SU-DHL-6 (cell line): Measurements from ENCODE around the gene DLX6.

Experiments
- H2AFZ ChIP-seq: fragments of 200-600 bp; sonication (generic); 2 replicates; pipeline ENCODE4 v1.6.1; 2014; ENCODE audit warnings: low read depth, mild to moderate bottlenecking, moderate library complexity, mixed read lengths, antibody characterized with exemption, low read length; ENCODE audit not compliant: severe bottlenecking
- H3F3A ChIP-seq: fragments of 200-600 bp; shearing (Covaris generic); 2 replicates; pipeline ENCODE4 v1.6.0; 2016; ENCODE audit warnings: antibody characterized with exemption, mild to moderate bottlenecking; ENCODE audit not compliant: insufficient read depth
- H3K27ac ChIP-seq: fragments of 200-600 bp; sonication (generic); 2 replicates; pipeline ENCODE4 v1.5.1; 2016; ENCODE audit warnings: low read depth, mild to moderate bottlenecking, low read length, moderate library complexity, mixed read lengths
- H3K27me3 ChIP-seq: fragments of 200-600 bp; sonication (generic), shearing (Covaris generic); 2 replicates; pipeline ENCODE4 v1.6.0; 2014; ENCODE audit warnings: mild to moderate bottlenecking, low read length
- H3K36me3 ChIP-seq: fragments of 200-600 bp; sonication (generic); 2 replicates; pipeline ENCODE4 v1.6.1; 2014; ENCODE audit warnings: mild to moderate bottlenecking, low read length, mixed read lengths
- H3K4me2 ChIP-seq: fragments of 300-600, 200-600 bp; shearing (Covaris generic), sonication (generic); 2 replicates; pipeline ENCODE4 v1.6.0; 2014; ENCODE audit warnings: low read length, low read depth, mild to moderate bottlenecking; ENCODE audit not compliant: poor library complexity, severe bottlenecking
- H3K4me3 ChIP-seq: fragments of 200-600 bp; sonication (generic); 2 replicates; pipeline ENCODE4 v1.5.1; 2014; ENCODE audit warnings: antibody characterized with exemption, low read length, mild to moderate bottlenecking, mixed read lengths; ENCODE audit not compliant: insufficient read depth, poor library complexity, severe bottlenecking
- H3K79me2 ChIP-seq: fragments of 200-600 bp; sonication (generic); 2 replicates; pipeline ENCODE4 v1.6.1; 2014; ENCODE audit warnings: mild to moderate bottlenecking, low read length, moderate library complexity; ENCODE audit not compliant: insufficient read depth
- H3K9ac ChIP-seq: fragments of 200-600 bp; sonication (generic); 2 replicates; pipeline ENCODE4 v1.7.0; 2014; ENCODE audit warnings: mild to moderate bottlenecking, low read length
- H3K9me2 ChIP-seq: fragments of 200-600 bp; sonication (generic); replicated peaks from 2 replicates; pipeline ENCODE4 v1.6.1; 2014; ENCODE audit warnings: low read length; ENCODE audit not compliant: insufficient read depth
- H3K9me3 ChIP-seq: fragments of 200-600 bp; sonication (generic); 2 replicates; pipeline ENCODE4 v1.6.1; 2014; ENCODE audit warnings: low read length, mixed read lengths; ENCODE audit not compliant: insufficient read depth
- H4K20me1 ChIP-seq: fragments of 200-600 bp; sonication (generic); 2 replicates; pipeline ENCODE4 v1.6.1; 2014; ENCODE audit warnings: low read depth, mild to moderate bottlenecking, antibody characterized with exemption, low read length, moderate library complexity, mixed read lengths
- EZH2phosphoT487 ChIP-seq: fragments of 200-600 bp; sonication (generic), shearing (Covaris generic); conservative IDR thresholded peaks from 2 replicates; pipeline ENCODE4 v1.6.1; 2018; ENCODE audit warnings: mild to moderate bottlenecking, antibody characterized with exemption, low read length, moderate library complexity, mixed read lengths
- TF ChIP-seq, protein P1 (sequence below): fragments of 200-600 bp; sonication (generic); IDR thresholded peaks from one replicate; pipeline ENCODE4 v1.5.1; 2017; ENCODE audit warnings: antibody characterized with exemption, mild to moderate bottlenecking, low read length, moderate library complexity; ENCODE audit not compliant: insufficient read depth, poor library complexity, severe bottlenecking

DLX6 gene

DNA sequence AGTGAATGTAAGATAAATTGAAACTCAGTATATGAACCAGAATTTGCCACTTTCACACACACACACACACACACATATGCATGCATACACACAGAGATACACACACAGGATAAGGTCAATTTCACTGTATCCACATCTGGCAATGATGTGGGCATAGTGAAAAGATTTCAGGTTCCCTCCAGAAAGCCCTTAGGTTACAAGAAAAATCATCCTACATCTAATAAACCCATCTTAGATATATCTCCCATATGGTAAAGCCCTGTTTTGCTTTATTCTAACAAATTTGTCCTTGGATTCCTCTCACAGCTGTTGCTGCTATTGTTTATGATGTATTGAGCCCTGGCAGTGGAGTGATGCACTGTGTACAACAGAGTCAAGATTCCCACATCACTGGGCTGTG is 27.9 kb upstream of the DLX6 start:
- Histone ChIP-seq H3F3A (no peaks in the 10 kb centered on the region), H3K9me3 (no peaks in the 10 kb centered on the region), H3K9me2 (no peaks in the 10 kb centered on the region), H3K4me2 (no peak overlapping the region), H3K27ac (no peak overlapping the region), H2AFZ (no peak overlapping the region), H3K27me3 (no peaks in the 10 kb centered on the region), H3K79me2 (no peaks in the 10 kb centered on the region), H3K4me3 (no peak overlapping the region), H4K20me1 (no peaks in the 10 kb centered on the region), H3K9ac (no peak overlapping the region), H3K36me3 (no peaks in the 10 kb centered on the region)
- no peak for TF ChIP-seq EZH2phosphoT487
- TF ChIP-seq, protein P1, sequence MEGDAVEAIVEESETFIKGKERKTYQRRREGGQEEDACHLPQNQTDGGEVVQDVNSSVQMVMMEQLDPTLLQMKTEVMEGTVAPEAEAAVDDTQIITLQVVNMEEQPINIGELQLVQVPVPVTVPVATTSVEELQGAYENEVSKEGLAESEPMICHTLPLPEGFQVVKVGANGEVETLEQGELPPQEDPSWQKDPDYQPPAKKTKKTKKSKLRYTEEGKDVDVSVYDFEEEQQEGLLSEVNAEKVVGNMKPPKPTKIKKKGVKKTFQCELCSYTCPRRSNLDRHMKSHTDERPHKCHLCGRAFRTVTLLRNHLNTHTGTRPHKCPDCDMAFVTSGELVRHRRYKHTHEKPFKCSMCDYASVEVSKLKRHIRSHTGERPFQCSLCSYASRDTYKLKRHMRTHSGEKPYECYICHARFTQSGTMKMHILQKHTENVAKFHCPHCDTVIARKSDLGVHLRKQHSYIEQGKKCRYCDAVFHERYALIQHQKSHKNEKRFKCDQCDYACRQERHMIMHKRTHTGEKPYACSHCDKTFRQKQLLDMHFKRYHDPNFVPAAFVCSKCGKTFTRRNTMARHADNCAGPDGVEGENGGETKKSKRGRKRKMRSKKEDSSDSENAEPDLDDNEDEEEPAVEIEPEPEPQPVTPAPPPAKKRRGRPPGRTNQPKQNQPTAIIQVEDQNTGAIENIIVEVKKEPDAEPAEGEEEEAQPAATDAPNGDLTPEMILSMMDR: no peak

DNA sequence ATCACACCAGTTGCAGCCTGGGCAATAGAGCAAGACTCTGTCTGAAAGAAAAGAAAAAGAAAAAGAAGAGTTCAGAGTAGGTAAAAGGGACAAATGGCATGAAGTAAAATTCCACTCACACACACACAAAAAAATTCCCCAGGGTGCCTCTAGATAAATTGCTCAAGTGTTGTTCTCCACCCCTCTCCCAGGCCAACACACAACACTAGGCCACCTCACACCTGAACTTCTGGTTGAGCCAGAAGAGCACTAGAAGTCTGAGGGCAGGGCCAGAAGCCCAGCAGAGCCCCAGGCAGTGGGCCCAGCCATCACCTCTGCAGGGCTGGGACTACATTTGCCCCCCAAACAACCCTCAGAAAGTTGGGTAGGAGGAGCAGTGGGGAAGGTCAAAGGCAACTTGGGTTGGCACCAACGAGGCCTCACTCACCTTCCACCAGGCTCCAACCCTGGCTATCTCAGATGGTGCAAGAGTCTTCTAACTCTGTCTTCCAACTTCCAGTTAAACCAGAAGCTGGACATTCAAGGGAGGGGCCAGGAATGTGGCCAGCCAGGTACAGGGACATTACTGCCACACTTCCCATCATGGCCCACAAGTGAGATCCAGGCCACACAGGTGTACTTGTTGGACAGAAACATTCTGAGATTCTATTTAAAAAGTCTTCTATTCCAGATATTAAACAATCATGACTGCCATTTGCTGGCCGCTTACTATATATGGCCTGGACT is 25.6 kb upstream of the DLX6 start:
- H3K9me2 ChIP-seq: no peaks in the 10 kb centered on the region
- no peaks in the 10 kb centered on the region for H3K79me2 ChIP-seq
- H3K36me3 ChIP-seq: no peaks in the 10 kb centered on the region
- H3K9ac ChIP-seq: no peak overlapping the region
- no peak overlapping the region for H3K27ac ChIP-seq
- TF ChIP-seq, protein P1: no peak
- no peak for TF ChIP-seq EZH2phosphoT487
- H2AFZ ChIP-seq: no peak overlapping the region
- H3F3A ChIP-seq: no peaks in the 10 kb centered on the region
- H3K27me3 ChIP-seq: no peaks in the 10 kb centered on the region; the same call in 1 of the 2 replicates
- no peaks in the 10 kb centered on the region for H3K9me3 ChIP-seq
- no peak overlapping the region for H3K4me2 ChIP-seq
- H3K4me3 ChIP-seq: no peak overlapping the region
- no peaks in the 10 kb centered on the region for H4K20me1 ChIP-seq

DNA sequence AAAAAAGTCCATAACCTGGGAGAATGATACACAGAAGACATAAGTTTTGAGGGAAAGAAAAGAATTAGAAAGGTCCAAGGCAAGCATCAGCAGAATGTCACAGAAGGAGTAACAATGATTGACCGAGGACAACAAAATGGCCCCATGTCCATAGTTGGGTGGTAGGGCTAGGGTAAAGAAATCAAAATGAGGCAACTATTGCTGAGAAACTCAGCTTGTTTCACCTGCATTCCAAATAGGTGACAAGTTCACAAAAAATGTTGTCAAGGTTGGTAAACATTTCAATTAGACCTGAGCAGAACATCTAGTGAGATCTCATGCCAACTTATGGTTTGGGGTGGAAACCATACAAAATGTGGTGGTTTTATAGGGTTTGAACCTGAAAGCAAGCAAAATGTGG is 22.8 kb upstream of the DLX6 start:
- no peak overlapping the region for H3K9ac ChIP-seq
- H3K36me3 ChIP-seq: no peaks in the 10 kb centered on the region
- no peak overlapping the region for H3K4me2 ChIP-seq
- TF ChIP-seq EZH2phosphoT487: no peak
- H3K79me2 ChIP-seq: no peaks in the 10 kb centered on the region
- H3K27ac ChIP-seq: no peak overlapping the region
- H3K9me2 ChIP-seq: no peaks in the 10 kb centered on the region
- no peaks in the 10 kb centered on the region for H3K9me3 ChIP-seq
- no peaks in the 10 kb centered on the region; the same call in 1 of the 2 replicates for H3K27me3 ChIP-seq
- H2AFZ ChIP-seq: no peak overlapping the region
- no peaks in the 10 kb centered on the region for H4K20me1 ChIP-seq
- H3K4me3 ChIP-seq: no peak overlapping the region
- no peaks in the 10 kb centered on the region for H3F3A ChIP-seq

DNA sequence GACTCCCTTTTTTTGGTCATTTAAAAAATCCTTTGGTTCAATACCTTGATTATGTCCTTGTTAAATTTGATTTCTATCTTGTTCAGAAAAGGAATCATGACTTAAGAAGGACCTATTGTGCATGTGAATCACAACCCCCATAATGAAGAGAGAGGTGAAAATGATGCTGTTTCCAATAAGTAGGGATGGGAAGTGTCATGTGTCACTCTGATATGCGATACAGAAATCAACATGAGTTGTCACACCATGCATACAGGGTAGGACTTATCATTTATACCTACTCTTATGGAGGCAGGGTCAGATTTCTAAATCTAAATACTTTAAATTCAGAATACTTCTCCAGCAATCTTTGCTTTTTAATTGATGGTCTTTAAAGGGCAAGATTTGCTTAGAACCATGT is 19.4 kb upstream of the DLX6 start:
- no peak overlapping the region for H3K9ac ChIP-seq
- no peaks in the 10 kb centered on the region for H3K79me2 ChIP-seq
- no peak overlapping the region for H3K4me2 ChIP-seq
- H3K4me3 ChIP-seq: no peak overlapping the region
- H3K27ac ChIP-seq: no peak overlapping the region
- H3K9me2 ChIP-seq: no peaks in the 10 kb centered on the region
- no peaks in the 10 kb centered on the region for H3K9me3 ChIP-seq
- H2AFZ ChIP-seq: no peak overlapping the region
- TF ChIP-seq, protein P1: no peak
- no peak for TF ChIP-seq EZH2phosphoT487
- no peaks in the 10 kb centered on the region for H3F3A ChIP-seq
- H4K20me1 ChIP-seq: no peaks in the 10 kb centered on the region
- no peaks in the 10 kb centered on the region for H3K36me3 ChIP-seq
- no peaks in the 10 kb centered on the region; the same call in 1 of the 2 replicates for H3K27me3 ChIP-seq
